Stimulated activated CD4-positive, alpha-beta T cell treated with anti-CD3 and anti-CD28 coated beads, Interleukin-1b, Interleukin-23, amount 100 ng/mL, for 4 hours (primary cell): Measurements from ENCODE around the gene NAIF1.
A peak's percentile ranks its signal among the peaks of the same experiment; 100 is the strongest.
"Not testable (repeated sequence)": the region's sequence is repeated elsewhere in the genome, so short reads cannot be mapped to it uniquely, and the experiment has no call there.

Experiments used
- DNase-seq, 2 donors: peaks; one replicate each; pipeline ENCODE4 v3.0.0-alpha.2; 2020; ENCODE audit warnings: low read depth in 2 of 2

The NAIF1 gene, protein sequence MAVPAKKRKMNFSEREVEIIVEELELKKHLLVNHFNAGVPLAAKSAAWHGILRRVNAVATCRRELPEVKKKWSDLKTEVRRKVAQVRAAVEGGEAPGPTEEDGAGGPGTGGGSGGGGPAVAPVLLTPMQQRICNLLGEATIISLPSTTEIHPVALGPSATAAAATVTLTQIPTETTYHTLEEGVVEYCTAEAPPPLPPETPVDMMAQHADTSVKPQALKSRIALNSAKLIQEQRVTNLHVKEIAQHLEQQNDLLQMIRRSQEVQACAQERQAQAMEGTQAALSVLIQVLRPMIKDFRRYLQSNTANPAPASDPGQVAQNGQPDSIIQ

DNA sequence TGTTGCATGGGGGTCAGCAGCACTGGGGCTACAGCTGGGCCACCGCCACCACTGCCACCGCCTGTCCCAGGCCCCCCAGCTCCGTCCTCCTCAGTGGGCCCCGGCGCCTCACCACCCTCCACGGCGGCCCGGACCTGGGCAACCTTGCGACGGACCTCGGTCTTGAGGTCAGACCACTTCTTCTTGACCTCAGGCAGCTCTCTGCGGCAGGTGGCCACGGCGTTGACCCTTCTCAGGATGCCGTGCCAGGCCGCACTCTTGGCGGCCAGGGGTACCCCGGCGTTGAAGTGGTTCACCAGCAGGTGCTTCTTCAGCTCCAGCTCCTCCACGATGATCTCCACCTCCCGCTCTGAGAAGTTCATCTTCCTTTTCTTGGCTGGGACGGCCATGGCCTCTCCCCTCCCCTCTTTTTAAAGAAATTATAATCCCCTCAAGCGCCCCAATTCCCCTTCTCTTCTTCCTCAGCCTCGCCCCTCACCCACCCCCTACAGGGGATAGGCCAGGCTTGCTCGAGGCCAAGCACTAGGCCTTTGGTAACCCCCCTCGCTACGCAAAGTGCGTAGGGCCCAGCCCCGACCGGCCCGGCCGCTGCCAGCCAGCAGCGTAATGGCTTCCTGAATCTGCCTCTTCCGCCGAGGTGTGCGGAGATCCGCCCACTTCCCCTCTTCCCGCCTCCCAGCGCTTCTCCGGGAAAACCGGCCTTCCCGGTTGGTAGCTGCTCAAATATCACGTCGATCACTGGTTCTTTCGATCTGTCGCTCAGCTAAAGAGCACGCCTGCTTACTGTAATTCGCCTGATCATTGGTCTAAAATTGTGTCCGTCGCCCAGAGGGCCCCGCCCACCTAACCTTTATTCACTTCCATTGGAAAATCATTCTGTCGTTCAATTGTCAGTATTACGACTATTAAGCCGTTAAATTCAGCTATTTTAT is at the start of gene NAIF1:
Gene NAIF1 (minus strand): TSS at position 608 of the 932 bp plus-strand sequence. CDS start 219 bp downstream, at position 389.
- peak; percentile 91 to 94 for DNase-seq

DNA sequence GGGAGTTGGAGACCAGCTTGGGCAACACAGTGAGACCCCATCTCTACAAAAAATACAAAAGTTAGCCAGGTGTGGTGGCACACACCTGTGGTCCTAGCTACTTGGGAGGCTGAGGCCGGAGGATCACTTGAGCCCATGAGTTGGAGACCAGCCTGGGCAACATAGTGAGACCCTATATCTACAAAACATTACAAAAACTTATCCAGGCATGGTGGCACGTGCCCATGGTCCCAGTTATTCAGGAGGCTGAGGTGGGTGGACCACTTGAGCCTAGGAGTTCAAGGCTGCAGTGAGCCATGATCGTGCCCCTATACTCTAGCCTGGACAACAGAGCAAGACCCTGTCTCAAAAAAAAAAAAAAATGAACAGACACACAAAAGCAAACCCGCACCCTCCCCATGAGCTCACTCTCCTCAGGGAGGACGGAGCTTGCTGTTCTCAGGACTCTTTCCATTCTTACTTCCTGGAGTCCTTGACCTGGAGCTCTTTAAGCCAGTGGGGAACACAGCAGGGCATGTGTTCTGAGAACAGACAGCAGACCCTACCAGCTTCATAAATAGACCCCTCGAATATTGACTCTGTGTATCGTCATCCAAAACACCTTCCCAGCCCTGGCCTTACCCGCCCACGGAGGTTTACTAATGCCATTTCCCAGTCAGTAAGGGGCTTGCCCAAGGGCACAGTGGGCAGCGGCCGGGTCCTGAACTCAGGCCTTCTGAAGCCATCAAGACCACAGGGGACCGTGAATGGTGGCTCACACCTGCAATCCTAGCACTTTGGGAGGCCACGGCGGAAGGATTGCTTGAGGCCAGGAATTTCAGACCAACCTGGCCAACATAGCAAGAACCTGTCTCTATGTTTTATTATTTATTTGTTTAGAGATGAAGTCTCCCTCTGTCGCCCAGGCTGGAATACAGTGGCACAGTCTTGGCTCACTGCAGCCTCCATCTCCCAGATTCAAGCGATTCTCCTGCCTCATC is 49.3 kb upstream of the NAIF1 start:
- DNase-seq = no peak

DNA sequence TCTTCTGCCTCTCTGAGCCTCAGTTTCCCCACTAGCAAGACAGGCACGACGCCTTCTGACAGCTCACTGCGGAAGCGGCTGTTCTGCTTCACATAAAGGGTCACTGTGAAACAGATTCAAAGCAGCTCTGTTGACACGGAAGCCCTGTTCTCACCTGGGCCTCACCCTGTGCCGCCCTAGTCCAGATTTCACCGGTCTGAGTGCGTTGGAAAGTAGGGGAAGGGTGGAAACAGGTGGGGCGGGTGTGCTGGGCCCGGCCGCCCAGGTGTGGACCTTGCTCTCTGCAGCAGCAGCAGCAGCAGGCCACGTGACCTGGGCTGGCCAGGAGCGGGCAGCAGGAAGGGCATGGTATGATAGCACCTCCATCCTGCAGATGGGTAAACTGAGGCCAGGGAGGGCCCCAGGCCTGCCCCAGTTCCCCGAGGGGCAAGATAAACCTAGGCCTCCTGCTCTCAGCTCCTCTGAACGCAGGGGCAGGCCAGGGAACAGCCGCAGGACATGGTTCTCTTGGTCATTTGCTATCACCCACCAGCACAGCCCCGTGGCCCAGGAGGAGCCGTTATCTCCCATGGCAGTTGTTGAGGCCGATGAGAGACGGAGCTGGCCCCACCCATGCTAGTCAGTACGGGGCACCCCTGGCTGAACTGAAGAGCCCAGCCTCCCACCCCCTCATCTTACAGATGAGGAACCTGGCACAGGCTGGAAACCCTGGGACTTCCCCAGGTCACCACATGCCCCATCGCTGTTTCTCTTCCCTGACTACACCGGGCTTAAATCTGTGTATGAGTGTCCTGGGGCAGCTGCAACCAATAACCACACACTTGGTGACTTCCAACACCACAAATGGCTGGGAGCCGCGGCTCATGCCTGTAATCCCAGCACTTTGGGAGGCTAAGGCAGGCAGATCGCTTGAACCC is 48.3 kb upstream of the NAIF1 start:
- DNase-seq = no peak

DNA sequence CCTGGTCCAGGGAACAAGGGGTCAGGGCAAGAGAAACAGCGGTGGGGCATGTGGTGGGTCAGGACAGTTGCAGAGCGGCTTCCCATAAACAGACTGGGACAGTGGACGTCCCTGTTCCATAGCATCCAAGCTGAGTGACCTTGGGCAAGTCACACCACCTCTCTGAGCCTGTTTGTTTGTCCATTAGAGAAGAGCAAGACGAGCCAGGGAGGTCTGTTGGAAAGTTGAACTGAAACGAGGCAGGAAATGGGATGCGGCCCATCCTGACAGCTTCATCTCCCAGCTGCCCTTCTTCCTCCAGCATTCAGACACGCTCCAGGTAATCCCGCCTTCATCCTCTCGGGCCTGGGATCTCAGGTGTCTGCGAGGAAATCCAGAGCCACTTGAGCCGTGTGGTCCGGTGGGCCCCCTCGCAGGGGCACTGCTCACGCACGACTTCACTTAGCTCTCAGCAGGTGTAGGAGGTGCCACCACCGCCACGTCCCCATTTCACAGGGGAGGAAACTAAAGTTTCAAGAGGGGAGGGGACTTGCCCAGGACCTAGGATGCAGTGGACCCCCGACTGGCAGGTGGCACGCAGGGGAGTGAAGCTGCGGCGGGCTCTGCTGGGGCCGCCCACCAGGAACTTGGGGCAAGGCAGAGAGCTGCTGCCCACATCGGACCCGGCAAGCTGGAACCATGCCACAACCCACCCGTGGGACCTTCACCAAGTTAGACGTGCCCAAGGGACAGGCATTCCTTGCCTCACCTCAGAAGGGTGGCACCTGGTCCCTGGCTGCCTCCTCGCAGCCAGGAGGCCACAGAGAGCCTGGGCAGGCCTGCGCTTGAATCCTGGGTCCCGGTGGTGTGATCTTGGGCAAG is 47.4 kb upstream of the NAIF1 start:
- no peak for DNase-seq

DNA sequence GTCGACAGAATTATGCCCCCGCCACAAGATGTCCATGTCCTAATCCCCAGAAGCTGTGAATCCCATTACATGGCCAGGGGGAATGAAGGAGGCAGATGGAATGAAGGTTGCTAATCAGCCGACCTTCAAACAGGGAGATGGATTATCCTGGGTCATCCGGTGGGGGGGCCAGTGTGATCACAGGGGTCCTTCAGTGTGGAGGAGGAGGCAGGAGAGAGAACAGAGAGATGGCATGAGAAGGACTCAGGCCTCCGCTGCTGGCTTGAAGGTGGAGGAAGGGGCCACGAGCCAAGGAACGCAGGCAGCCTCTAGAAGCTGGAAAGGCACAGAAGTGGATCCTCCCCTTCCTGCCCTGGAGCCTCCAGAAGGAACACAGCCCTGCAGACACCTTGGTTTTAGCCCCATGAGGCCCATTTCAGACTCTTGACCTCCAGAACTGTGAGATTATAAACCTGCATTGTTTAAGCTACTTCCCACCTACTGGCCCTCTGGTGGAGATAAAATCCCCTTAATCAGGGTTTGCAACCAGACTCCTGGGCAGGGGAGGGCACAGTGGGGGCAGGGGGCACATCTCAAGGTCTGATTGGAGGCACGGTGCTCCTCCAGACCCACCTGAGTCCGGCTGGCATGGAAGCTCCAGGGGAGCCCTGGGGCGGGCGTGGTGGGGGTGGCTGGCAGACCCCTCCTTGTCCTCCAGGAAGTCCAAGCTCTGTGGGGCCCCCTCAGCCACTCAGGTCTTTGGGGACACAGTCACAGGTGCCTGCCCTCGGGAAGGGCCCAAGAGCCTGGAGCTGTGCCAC is 46.6 kb upstream of the NAIF1 start:
- no peak for DNase-seq

DNA sequence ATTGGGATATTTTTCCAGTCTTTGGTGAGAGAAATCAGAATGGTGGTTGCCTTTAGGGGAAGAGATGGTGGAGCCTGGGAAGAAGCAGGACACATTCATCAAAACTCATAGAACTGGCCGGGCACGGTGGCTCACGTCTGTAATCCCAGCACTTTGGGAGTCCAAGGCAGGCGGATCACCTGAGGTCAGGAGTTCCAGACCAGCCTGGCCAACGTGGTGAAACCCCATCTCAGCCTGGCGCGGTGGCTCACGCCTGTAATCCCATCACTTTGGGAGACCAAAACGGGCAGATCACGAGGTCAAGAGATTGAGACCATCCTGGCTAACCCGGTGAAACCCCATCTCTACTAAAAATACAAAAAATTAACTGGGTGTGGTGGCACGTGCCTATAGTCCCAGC is 44.6 kb upstream of the NAIF1 start:
- DNase-seq = not testable (repeated sequence)

DNA sequence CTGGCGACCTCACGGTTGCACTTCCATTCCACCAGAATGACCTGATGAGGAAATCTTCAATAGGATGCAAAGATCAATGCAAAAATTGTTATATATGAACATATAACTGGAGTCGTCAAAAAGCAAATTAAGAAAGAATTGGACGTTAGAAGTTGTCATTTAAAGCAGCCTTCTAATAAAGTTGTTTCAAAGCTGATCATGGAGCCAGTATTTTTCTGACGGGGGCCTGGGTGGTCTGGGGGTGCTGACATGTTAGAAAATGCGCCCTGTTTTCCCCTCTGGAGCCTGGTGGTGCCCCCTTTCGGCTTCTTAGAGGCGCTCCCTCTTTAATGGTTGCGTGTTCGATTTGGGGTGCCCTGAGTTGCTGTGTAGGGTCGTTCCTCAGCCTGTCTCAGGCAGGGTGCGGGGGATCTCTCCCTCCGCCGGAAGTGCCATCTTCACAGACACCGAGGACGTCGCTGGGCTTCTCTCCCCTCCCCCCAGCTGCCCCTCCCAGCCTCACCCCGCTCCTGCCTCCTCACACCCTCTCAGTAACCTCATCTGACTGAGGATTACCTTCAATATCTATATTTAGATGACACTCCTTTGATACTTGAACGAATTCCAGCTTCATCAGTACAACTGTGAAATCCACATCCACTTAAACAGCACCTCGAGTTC is 42.1 kb upstream of the NAIF1 start:
- no peak for DNase-seq

DNA sequence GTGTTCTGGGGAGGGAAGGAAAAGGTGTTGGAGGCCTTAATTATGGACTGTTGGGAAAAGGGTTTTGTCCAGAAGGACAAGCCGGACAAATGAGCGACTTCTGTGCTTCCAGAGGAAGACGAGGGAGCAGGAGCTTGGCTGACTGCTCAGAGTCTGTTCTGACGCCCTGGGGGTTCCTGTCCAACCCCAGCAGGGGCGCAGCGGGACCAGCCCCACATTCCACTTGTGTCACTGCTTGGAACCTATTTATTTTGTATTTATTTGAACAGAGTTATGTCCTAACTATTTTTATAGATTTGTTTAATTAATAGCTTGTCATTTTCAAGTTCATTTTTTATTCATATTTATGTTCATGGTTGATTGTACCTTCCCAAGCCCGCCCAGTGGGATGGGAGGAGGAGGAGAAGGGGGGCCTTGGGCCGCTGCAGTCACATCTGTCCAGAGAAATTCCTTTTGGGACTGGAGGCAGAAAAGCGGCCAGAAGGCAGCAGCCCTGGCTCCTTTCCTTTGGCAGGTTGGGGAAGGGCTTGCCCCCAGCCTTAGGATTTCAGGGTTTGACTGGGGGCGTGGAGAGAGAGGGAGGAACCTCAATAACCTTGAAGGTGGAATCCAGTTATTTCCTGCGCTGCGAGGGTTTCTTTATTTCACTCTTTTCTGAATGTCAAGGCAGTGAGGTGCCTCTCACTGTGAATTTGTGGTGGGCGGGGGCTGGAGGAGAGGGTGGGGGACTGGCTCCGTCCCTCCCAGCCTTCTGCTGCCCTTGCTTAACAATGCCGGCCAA is 41.3 kb upstream of the NAIF1 start:
- no peak for DNase-seq

DNA sequence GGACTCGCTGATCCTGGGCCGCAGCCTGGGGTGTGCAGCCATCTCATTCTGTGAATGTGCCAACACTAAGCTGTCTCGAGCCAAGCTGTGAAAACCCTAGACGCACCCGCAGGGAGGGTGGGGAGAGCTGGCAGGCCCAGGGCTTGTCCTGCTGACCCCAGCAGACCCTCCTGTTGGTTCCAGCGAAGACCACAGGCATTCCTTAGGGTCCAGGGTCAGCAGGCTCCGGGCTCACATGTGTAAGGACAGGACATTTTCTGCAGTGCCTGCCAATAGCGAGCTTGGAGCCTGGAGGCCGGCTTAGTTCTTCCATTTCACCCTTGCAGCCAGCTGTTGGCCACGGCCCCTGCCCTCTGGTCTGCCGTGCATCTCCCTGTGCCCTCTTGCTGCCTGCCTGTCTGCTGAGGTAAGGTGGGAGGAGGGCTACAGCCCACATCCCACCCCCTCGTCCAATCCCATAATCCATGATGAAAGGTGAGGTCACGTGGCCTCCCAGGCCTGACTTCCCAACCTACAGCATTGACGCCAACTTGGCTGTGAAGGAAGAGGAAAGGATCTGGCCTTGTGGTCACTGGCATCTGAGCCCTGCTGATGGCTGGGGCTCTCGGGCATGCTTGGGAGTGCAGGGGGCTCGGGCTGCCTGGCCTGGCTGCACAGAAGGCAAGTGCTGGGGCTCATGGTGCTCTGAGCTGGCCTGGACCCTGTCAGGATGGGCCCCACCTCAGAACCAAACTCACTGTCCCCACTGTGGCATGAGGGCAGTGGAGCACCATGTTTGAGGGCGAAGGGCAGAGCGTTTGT is 40.5 kb upstream of the NAIF1 start:
- DNase-seq = no peak

DNA sequence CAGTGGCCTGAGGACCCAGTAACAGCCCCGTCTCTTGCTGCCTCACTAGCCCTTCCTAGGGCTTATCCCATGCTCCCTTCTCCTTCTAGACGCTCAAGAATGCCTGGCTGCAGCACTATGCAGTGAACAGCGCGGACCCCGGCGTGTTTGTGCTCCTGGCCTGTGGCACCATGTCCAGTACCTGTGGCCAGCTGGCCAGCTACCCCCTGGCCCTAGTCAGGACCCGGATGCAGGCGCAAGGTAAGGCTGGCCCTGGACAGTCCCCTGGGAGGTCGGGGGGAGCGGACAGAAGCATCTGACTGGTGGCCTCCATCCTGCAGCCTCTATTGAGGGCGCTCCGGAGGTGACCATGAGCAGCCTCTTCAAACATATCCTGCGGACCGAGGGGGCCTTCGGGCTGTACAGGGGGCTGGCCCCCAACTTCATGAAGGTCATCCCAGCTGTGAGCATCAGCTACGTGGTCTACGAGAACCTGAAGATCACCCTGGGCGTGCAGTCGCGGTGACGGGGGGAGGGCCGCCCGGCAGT is 39.9 kb upstream of the NAIF1 start:
- DNase-seq = no peak

DNA sequence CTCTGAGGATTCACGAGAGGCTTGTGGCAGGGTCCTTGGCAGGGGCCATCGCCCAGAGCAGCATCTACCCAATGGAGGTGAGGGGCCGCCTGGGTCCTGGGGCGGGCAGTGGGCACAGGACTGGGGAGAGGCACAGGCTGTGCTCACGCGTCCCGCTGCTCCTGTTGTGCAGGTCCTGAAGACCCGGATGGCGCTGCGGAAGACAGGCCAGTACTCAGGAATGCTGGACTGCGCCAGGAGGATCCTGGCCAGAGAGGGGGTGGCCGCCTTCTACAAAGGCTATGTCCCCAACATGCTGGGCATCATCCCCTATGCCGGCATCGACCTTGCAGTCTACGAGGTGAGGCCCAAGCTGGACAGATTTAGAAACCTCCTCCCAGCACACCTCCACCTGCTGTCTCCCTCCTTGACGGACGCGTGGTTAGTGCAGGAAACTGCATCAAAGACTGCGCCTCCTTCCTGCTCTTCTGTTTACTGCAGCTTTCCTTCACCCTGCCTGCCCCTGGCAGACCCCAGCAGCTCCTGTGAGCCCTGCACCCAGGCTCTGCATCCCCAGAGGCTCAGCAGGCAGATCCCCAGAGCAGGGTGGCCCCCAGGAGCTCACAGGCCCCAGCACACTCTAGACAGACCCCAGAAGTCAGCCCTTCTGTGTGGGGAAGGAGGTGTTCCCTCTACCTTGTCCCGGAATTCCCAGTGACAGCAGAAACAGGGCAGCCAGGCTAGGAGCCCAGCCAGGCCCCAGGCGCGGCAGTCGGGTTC is 39.2 kb upstream of the NAIF1 start:
- DNase-seq = no peak

DNA sequence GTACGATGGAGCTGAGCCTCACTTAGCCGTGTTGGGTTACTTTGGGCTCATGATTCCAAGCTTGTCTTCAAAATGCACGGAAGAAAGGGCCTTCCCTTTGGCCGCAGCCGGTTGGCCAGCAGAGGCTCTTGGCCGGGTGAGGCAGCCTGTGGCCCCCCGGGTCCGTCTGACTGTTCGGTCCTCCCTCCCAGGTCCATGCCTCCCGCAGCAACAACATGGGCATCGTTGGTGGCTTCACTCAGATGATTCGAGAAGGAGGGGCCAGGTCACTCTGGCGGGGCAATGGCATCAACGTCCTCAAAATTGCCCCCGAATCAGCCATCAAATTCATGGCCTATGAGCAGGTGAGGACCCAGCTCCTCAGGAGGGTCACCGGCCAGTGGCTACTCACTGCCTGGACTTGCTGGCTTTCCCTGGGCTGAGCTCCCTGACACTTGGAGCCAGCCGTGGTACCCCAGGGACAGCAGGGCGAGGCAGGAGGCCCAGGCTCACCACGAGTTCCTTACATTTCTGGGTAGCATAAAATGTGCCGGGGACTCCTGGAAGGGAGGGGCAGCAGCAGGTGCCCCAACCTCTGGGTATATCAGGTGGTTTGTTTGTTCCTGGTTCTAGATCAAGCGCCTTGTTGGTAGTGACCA is 38.5 kb upstream of the NAIF1 start:
- no peak for DNase-seq

DNA sequence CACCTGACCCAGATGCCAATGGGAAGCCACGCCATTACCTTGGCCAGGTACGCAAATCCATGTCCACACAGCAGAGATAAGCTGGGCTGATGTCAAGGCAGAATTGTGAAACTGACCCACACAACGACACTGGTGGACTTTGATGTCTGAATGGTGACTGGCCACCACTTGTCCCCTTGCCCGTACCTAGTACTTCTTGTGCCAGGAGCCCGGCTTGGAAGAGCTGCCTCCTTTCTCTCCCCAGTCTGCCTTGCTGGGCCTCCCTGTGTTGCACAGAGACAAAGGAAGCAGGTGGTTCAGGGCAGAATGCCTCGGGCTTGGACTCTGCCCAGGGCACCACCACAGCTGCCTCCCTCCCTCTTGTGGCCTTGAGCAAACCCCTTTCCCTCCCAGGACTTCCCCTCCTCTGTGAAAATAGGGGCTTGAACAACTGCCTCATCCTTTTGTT is 37.1 kb upstream of the NAIF1 start:
- no peak for DNase-seq

DNA sequence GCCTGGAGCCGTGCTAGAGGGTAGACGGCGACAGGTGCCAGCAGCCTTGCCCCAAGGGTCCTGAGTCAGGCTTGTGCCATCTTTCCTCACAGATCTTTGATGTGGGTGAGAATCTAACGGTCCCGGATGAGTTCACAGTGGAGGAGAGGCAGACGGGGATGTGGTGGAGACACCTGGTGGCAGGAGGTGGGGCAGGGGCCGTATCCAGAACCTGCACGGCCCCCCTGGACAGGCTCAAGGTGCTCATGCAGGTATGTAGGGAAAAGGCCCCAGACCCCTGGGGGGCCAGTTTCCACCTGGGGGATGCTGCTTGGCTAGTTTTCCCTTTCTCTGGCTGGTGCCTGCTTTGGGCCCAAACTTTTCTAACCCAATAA is 36.5 kb upstream of the NAIF1 start:
- DNase-seq = peak in 1 of 2 donors; percentile 29
